Measurements from ENCODE around the gene ITGB1.
"Not testable (repeated sequence)": the region's sequence is repeated elsewhere in the genome, so short reads cannot be mapped to it uniquely, and the experiment has no call there.

ITGB1 gene

DNA sequence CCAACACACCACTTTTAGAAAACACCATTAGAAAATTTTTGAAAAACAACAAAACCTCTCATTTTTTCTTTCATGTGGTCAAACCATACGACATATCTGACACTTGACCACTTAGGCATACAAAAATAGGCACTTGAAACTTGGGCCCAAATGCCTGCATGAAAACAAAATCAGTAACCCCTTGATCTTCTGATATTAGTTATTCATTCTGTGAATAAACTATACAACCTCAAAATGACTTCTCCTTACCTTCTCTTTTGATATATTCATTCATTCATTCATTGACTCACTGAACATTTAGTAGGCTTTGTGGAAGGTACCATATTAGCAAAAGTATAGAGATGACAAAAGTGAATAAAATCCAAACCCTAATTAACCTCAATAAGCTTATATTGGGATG lies 26.4 kb downstream of the ITGB1 start:
- H3K9ac ChIP-seq (ENCODE audit: low read length in 2 of 2): no peak overlapping the region
- H3K27ac ChIP-seq (ENCODE audit: low read length): no peak overlapping the region
- no peaks in the 10 kb centered on the region for H3K4me1 ChIP-seq (ENCODE audit: control insufficient read depth, insufficient read depth, low read length)
- no peaks in the 10 kb centered on the region for H3K27me3 ChIP-seq (ENCODE audit: control insufficient read depth in 1 of 2, insufficient read depth in 2 of 2, low read length in 2 of 2)
- H3K36me3 ChIP-seq (ENCODE audit: control insufficient read depth in 2 of 2, insufficient read depth in 2 of 2, low read length in 2 of 2): peaks cover 19 to 23% of the 10 kb centered on the region in 2 donors
- no peaks in the 10 kb centered on the region for H3K9me3 ChIP-seq (ENCODE audit: control insufficient read depth in 2 of 2, low read length in 2 of 2)
- H3K4me3 ChIP-seq (ENCODE audit: low read length in 2 of 2): no peak overlapping the region

DNA sequence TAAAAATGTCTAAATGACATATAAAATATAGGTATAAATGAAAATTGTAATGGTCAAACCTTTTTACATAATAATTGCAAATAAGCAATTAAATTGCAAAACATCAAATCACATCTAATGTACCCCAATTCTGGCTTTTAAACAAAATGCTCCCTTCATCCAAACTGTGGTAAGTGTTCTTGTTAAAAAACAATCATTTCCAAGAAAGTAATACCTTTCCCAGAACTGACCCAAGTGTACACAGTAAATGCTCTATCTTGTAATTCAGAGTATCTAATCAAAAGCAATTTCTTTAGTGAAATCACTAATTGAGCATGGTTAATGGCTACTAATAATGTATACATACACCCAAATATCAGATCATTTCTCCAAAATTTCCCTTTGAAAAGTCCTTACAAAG lies 28.0 kb downstream of the ITGB1 start:
- Histone ChIP-seq H3K27ac (ENCODE audit: low read length) (no peak overlapping the region), H3K4me3 (ENCODE audit: low read length in 2 of 2) (no peak overlapping the region), H3K36me3 (ENCODE audit: control insufficient read depth in 2 of 2, insufficient read depth in 2 of 2, low read length in 2 of 2) (peaks cover 26 to 34% of the 10 kb centered on the region in 2 donors), H3K9me3 (ENCODE audit: control insufficient read depth in 2 of 2, low read length in 2 of 2) (no peaks in the 10 kb centered on the region), H3K9ac (ENCODE audit: low read length in 2 of 2) (no peak overlapping the region), H3K4me1 (ENCODE audit: control insufficient read depth, insufficient read depth, low read length) (no peaks in the 10 kb centered on the region), H3K27me3 (ENCODE audit: control insufficient read depth in 1 of 2, insufficient read depth in 2 of 2, low read length in 2 of 2) (no peaks in the 10 kb centered on the region)

DNA sequence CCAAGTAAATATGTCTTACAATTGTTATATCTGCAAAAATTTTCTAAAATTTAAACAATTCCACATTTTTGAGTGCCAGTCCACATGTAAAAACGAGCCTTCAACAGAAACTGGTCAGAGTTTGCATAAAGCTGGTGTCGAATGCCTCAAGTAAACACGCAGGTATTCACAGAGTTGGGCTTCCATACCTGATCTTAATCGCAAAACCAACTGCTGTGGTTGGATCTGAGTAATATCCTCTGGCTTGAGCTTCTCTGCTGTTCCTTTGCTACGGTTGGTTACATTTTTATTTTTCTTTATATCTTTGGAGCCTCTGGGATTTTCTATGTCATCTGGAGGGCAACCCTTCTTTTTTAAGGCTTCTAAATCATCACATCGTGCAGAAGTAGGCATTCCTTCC lies 28.4 kb downstream of the ITGB1 start:
- H3K9ac ChIP-seq (ENCODE audit: low read length in 2 of 2): no peak overlapping the region
- H3K4me1 ChIP-seq (ENCODE audit: control insufficient read depth, insufficient read depth, low read length): no peaks in the 10 kb centered on the region
- peaks cover 25 to 32% of the 10 kb centered on the region in 2 donors for H3K36me3 ChIP-seq (ENCODE audit: control insufficient read depth in 2 of 2, insufficient read depth in 2 of 2, low read length in 2 of 2)
- H3K27me3 ChIP-seq (ENCODE audit: control insufficient read depth in 1 of 2, insufficient read depth in 2 of 2, low read length in 2 of 2): no peaks in the 10 kb centered on the region
- no peak overlapping the region for H3K27ac ChIP-seq (ENCODE audit: low read length)
- no peak overlapping the region for H3K4me3 ChIP-seq (ENCODE audit: low read length in 2 of 2)
- no peaks in the 10 kb centered on the region for H3K9me3 ChIP-seq (ENCODE audit: control insufficient read depth in 2 of 2, low read length in 2 of 2)

DNA sequence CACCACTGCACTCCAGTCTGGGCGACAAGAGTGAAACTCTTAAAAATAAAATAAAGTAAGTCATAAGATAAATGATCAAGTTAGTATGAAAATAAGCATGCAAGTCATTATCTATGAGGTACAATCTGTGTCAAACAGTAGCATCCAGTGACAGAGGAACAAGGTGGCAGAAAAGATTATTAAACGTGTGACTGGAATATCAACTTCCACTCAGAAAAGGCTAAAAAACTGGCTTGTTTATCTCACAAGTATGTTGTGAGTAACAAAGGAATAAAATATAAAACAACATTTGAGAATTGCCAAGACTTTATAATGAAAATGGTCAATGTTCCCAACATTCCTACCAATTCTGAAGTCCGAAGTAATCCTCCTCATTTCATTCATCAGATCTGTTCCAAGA lies 30.3 kb downstream of the ITGB1 start:
- no peaks in the 10 kb centered on the region for H3K27me3 ChIP-seq (ENCODE audit: control insufficient read depth in 1 of 2, insufficient read depth in 2 of 2, low read length in 2 of 2)
- H3K9me3 ChIP-seq (ENCODE audit: control insufficient read depth in 2 of 2, low read length in 2 of 2): no peaks in the 10 kb centered on the region
- peaks cover 4% of the 10 kb centered on the region for H3K4me1 ChIP-seq (ENCODE audit: control insufficient read depth, insufficient read depth, low read length)
- H3K36me3 ChIP-seq (ENCODE audit: control insufficient read depth in 2 of 2, insufficient read depth in 2 of 2, low read length in 2 of 2): peaks cover 27 to 29% of the 10 kb centered on the region in 2 donors
- H3K9ac ChIP-seq (ENCODE audit: low read length in 2 of 2): no peak overlapping the region
- no peak overlapping the region for H3K4me3 ChIP-seq (ENCODE audit: low read length in 2 of 2)
- H3K27ac ChIP-seq (ENCODE audit: low read length): no peak overlapping the region

DNA sequence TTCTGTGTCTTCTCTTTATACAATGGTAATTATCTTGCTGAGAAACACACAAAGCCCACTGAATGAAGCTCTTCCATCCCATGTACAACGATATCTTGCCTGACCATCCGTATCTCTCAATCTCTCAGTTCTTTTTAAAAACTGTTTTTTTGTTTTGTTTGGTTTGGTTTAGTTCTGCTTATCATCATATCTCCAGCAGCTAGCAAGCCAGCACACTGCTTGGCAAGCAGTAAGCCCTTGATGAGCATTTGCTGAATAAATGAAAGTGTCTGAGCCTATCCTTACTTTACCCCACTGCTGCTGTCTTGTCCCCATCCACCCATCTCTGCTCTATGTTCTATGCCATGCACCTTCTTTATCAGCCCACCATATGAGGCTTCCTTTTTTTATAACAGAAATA lies 34.2 kb downstream of the ITGB1 start:
- no peaks in the 10 kb centered on the region for H3K27me3 ChIP-seq (ENCODE audit: control insufficient read depth in 1 of 2, insufficient read depth in 2 of 2, low read length in 2 of 2)
- peaks cover 4% of the 10 kb centered on the region for H3K4me1 ChIP-seq (ENCODE audit: control insufficient read depth, insufficient read depth, low read length)
- H3K9me3 ChIP-seq (ENCODE audit: control insufficient read depth in 2 of 2, low read length in 2 of 2): no peaks in the 10 kb centered on the region
- H3K36me3 ChIP-seq (ENCODE audit: control insufficient read depth in 2 of 2, insufficient read depth in 2 of 2, low read length in 2 of 2): peaks cover 35 to 52% of the 10 kb centered on the region in 2 donors
- no peak overlapping the region for H3K9ac ChIP-seq (ENCODE audit: low read length in 2 of 2)
- peak overlapping the region in 1 of 2 donors; percentile 6 for H3K4me3 ChIP-seq (ENCODE audit: low read length in 2 of 2)
- no peak overlapping the region for H3K27ac ChIP-seq (ENCODE audit: low read length)

DNA sequence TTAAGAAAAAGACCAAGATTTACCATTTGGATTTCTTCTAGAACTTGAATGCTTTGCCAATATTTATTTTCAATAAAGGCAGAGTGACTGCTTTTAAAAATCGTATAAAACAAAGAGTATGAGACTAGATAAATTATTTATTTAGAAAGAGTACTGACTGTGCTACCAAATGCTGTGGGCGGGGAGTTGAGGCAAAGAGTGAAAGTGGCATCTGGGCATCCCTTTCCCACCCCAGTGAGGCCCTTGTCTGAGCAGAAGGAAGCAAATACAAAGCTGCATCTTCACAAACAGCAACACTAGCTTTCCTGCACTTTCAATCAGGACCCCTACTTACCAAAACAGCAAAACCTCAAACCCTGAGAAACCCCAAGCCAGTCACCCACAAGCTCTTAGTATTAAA lies 34.9 kb downstream of the ITGB1 start:
- no peak overlapping the region for H3K27ac ChIP-seq (ENCODE audit: low read length)
- H3K4me1 ChIP-seq (ENCODE audit: control insufficient read depth, insufficient read depth, low read length): peaks cover 4% of the 10 kb centered on the region
- no peaks in the 10 kb centered on the region for H3K27me3 ChIP-seq (ENCODE audit: control insufficient read depth in 1 of 2, insufficient read depth in 2 of 2, low read length in 2 of 2)
- H3K36me3 ChIP-seq (ENCODE audit: control insufficient read depth in 2 of 2, insufficient read depth in 2 of 2, low read length in 2 of 2): peaks cover 35 to 54% of the 10 kb centered on the region in 2 donors
- no peak overlapping the region for H3K4me3 ChIP-seq (ENCODE audit: low read length in 2 of 2)
- no peak overlapping the region for H3K9ac ChIP-seq (ENCODE audit: low read length in 2 of 2)
- H3K9me3 ChIP-seq (ENCODE audit: control insufficient read depth in 2 of 2, low read length in 2 of 2): no peaks in the 10 kb centered on the region

DNA sequence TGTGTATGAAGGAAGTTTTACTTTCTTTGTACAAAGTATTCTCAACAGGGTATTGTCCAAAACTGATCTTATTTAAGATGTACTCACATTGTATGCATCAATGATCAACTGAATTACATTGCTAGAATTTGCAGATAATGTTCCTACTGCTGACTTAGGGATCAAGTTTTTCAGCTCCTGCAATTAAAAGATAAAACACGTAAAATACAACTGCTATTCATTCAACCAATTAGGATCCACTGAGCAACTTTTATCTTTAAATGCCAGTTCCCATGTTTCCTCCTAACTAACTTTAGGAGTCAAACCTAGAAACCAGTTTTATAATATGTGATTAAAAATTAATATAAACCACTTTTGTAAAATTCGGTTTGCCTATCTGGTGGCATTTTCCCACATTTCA lies 35.9 kb downstream of the ITGB1 start:
- Histone ChIP-seq H3K27me3 (ENCODE audit: control insufficient read depth in 1 of 2, insufficient read depth in 2 of 2, low read length in 2 of 2) (no peaks in the 10 kb centered on the region), H3K36me3 (ENCODE audit: control insufficient read depth in 2 of 2, insufficient read depth in 2 of 2, low read length in 2 of 2) (peaks cover 28 to 52% of the 10 kb centered on the region in 2 donors), H3K4me1 (ENCODE audit: control insufficient read depth, insufficient read depth, low read length) (peaks cover 4% of the 10 kb centered on the region), H3K4me3 (ENCODE audit: low read length in 2 of 2) (no peak overlapping the region), H3K27ac (ENCODE audit: low read length) (no peak overlapping the region), H3K9ac (ENCODE audit: low read length in 2 of 2) (no peak overlapping the region), H3K9me3 (ENCODE audit: control insufficient read depth in 2 of 2, low read length in 2 of 2) (no peaks in the 10 kb centered on the region)

DNA sequence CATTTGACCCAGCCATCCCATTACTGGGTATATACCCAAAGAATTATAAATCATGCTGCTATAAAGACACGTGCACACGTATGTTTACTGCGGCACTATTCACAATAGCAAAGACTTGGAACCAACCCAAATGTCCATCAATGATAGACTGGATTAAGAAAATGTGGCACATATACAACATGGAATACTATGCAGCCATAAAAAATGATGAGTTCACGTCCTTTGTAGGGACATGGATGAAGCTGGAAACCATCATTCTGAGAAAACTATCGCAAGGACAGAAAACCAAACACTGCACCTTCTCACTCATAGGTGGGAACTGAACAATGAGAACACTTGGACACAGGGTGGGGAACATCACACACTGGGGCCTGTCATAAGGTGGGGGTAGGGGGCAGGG lies 40.2 kb downstream of the ITGB1 start:
- H3K9me3 ChIP-seq (ENCODE audit: control insufficient read depth in 2 of 2, low read length in 2 of 2); H3K9ac ChIP-seq (ENCODE audit: low read length in 2 of 2); H3K27me3 ChIP-seq (ENCODE audit: control insufficient read depth in 1 of 2, insufficient read depth in 2 of 2, low read length in 2 of 2); H3K4me3 ChIP-seq (ENCODE audit: low read length in 2 of 2); H3K4me1 ChIP-seq (ENCODE audit: control insufficient read depth, insufficient read depth, low read length); H3K27ac ChIP-seq (ENCODE audit: low read length): not testable (repeated sequence)
- peaks cover 11 to 29% of the 10 kb centered on the region in 2 donors for H3K36me3 ChIP-seq (ENCODE audit: control insufficient read depth in 2 of 2, insufficient read depth in 2 of 2, low read length in 2 of 2)

DNA sequence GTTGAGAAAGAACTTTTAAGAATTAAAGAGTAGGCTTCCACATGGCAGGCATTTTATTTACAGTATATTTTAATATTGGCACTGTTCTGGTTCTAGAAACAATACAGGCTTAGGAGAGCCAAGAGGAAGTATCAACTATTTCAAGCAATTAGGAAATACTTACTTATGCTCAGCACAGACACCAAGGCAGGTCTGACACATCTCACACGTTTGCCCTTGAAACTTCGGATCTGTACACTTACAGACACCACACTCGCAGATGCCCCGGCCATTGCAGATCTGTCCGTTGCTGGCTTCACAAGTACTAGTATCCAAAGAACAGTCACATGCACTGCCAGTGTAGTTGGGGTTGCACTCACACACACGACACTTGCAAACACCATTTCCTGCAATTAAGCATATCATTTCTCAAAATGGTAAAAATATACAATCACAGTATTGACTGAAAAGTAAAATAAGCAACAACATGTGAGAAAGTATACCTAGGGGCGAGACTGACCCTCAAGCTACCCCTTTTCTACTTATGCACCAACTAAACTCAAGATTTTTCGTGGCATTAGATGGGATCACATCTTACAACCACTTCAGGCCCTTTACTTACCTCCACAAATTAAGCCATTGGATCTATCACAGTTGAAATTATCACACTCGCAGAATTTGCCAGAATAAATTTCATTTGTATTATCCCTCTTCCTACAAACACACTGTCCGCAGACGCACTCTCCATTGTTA lies 46.6 kb downstream of the ITGB1 start:
- Histone ChIP-seq H3K27me3 (ENCODE audit: control insufficient read depth in 1 of 2, insufficient read depth in 2 of 2, low read length in 2 of 2) (no peaks in the 10 kb centered on the region), H3K27ac (ENCODE audit: low read length) (no peak overlapping the region), H3K9ac (ENCODE audit: low read length in 2 of 2) (no peak overlapping the region), H3K4me3 (ENCODE audit: low read length in 2 of 2) (no peak overlapping the region), H3K4me1 (ENCODE audit: control insufficient read depth, insufficient read depth, low read length) (no peaks in the 10 kb centered on the region), H3K36me3 (ENCODE audit: control insufficient read depth in 2 of 2, insufficient read depth in 2 of 2, low read length in 2 of 2) (peaks cover 24% of the 10 kb centered on the region in 2 donors), H3K9me3 (ENCODE audit: control insufficient read depth in 2 of 2, low read length in 2 of 2) (no peaks in the 10 kb centered on the region)

DNA sequence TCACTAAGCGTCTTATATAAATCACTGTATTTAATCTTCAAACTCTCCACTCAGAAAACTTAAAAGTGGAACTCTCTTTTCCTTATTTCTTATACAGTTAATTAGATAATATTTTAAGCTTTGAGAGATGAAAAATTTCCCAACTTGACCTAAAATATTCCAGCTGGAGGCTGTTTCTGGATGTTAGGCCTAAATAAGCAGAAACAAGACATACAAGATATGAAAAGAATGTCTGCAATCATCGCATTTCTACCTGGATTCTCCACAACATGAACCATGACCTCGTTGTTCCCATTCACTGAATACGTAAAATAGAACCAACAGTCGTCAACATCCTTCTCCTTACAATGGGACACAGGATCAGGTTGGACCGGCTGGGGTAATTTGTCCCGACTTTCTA lies 48.1 kb downstream of the ITGB1 start:
- not testable (repeated sequence) for H3K4me1 ChIP-seq (ENCODE audit: control insufficient read depth, insufficient read depth, low read length); H3K9ac ChIP-seq (ENCODE audit: low read length in 2 of 2); H3K27ac ChIP-seq (ENCODE audit: low read length); H3K4me3 ChIP-seq (ENCODE audit: low read length in 2 of 2); H3K27me3 ChIP-seq (ENCODE audit: control insufficient read depth in 1 of 2, insufficient read depth in 2 of 2, low read length in 2 of 2); H3K9me3 ChIP-seq (ENCODE audit: control insufficient read depth in 2 of 2, low read length in 2 of 2)
- H3K36me3 ChIP-seq (ENCODE audit: control insufficient read depth in 2 of 2, insufficient read depth in 2 of 2, low read length in 2 of 2): peaks cover 28 to 29% of the 10 kb centered on the region in 2 donors

DNA sequence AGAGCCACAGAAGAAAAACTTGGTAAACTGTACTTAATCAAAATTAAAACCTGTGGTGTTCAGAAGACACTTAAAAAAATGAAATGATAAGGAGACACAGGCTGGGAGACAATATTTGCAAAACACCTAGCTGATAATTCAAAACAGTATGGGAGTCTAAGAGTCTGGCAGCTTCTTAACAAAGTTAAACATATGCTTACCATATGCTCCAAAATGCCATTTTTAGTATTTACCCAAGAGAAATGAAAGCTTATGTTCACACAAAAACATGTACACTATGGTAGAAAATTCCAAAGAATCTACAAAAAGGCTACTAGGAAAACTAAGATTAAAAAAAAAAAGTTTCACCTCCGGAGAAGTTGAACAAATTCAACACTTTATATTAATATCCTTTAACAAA lies 48.6 kb downstream of the ITGB1 start:
- H3K4me3 ChIP-seq (ENCODE audit: low read length in 2 of 2): no peak overlapping the region
- no peaks in the 10 kb centered on the region for H3K4me1 ChIP-seq (ENCODE audit: control insufficient read depth, insufficient read depth, low read length)
- H3K9me3 ChIP-seq (ENCODE audit: control insufficient read depth in 2 of 2, low read length in 2 of 2): no peaks in the 10 kb centered on the region
- peaks cover 28 to 30% of the 10 kb centered on the region in 2 donors for H3K36me3 ChIP-seq (ENCODE audit: control insufficient read depth in 2 of 2, insufficient read depth in 2 of 2, low read length in 2 of 2)
- H3K9ac ChIP-seq (ENCODE audit: low read length in 2 of 2): no peak overlapping the region
- no peaks in the 10 kb centered on the region for H3K27me3 ChIP-seq (ENCODE audit: control insufficient read depth in 1 of 2, insufficient read depth in 2 of 2, low read length in 2 of 2)
- no peak overlapping the region for H3K27ac ChIP-seq (ENCODE audit: low read length)
